Islet of Langerhans (tissue), 1 donor: ENCODE results near the gene PLD4.

Experiments used
- FAIRE-seq: peaks from one replicate; lab custom pipeline; 2011; peaks lifted over from hg19 to GRCh38; lab: Jason Lieb, UNC

PLD4 gene

DNA sequence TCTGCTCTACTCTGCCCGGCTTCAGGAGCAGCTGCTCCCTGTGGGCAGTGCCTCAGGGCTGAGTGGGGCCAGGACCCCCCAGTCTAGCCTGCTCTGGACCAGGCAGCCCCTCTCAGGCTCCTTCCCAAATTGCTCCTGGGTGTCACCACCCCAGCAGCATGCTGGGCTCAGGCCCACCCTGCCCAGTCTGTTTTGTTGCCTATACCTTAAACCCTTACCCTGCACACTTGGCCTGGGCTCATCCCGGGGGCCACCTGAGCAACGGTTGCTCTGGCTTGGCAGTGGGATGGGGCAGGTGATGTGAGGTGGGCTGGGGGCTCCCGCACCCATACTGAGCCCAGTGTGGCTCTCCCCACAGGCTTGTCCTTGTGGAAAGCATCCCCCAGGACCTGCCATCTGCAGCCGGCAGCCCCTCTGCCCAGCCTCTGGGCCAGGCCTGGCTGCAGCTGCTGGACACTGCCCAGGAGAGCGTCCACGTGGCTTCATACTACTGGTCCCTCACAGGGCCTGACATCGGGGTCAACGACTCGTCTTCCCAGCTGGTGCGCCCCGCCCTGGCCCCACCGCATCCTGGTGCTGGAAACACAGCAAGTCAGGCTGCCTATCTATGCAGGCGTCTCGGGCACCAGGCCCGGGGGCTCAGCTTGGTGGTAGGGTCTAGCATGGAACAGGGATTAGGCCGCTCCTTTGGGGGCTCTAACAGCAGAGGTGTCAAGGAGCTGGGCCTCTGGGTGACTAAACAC lies 3.9 kb downstream of the PLD4 start:
- FAIRE-seq = no peak

DNA sequence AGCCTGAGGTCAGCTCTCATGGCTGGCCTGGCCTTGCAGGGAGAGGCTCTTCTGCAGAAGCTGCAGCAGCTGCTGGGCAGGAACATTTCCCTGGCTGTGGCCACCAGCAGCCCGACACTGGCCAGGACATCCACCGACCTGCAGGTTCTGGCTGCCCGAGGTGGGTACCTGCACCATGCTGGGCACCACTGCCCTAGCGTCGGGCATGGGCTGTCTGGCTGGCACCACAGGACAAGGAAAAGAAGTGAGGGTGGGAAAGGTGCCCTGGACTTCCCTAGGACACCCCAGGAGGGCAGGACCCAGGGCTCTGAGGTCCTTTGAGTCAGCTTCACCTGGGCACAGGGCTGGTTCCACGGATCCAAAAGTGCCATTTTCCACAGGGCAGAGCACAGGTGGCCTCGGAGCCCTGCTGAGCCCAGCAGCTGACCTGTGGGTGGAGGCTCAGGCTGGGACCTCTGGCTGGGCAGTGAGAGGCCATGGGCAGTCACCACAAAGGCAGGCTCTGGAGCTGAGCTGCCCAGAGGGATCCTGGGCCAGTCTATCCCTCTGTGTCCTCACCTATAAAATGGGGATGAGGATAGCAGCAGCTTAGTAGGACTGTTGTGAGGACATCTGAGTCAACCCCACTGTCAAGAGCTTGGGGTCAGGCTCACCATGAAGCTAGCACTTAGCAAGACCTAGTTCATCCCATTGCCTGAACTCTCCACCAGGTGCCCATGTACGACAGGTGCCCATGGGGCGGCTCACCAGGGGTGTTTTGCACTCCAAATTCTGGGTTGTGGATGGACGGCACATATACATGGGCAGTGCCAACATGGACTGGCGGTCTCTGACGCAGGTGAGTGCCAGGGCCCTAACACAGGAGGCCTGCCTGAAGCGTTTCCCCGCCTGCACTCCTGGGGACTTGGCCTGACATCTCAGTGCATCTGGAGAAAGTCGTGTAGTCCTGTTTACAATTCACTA lies 4.9 kb downstream of the PLD4 start:
- no peak for FAIRE-seq

DNA sequence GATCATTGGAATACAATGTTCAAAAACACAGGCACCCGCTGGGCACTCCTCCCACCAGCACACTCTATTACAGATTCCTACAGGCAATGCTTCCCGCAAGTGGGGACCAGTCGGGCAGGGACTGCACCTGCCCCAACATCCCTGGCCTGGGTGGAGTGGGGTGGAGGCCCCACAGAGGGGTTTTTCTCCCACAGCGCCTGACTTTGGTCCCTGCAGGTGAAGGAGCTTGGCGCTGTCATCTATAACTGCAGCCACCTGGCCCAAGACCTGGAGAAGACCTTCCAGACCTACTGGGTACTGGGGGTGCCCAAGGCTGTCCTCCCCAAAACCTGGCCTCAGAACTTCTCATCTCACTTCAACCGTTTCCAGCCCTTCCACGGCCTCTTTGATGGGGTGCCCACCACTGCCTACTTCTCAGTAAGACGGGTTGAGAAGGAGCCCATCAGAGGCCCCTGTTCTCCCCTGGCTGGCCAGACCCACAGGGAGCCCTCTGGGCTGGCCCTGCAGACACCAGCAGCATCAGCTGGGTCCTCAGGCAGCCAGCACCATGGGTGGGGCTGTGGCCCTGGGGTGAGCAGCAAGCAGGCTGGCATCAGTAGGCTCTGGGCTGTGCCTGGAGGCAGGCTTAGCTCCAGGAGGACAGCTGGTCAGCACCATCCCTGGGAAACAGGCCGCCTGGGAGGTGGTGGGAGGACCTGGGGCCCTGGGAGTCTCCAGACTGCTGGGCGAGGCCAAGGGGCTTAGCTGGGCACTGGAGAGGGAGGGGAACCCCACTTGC lies 6.0 kb downstream of the PLD4 start:
- FAIRE-seq = no peak

DNA sequence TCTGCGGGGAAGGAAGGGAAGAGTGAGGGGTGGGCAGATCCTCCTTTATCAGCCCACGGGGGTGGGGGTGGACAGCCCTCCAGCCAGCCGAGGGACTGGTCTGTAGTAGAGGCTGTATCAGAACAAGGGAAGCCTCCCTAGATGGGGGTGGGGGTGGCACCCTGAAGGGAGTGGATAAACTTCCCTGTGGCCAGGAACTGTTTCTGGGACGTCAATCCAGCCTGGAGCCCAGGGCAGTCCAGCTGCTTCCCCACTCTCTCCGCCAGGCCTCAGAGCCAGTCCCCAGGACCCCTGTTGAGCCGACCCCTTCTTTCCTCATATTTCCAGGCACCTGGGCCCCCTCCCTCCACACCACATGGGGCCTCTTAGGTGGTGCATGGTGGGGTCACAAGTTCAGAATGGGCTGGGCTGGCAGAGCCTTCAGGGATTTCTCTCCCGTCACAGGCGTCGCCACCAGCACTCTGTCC lies 6.7 kb downstream of the PLD4 start:
- no peak for FAIRE-seq

DNA sequence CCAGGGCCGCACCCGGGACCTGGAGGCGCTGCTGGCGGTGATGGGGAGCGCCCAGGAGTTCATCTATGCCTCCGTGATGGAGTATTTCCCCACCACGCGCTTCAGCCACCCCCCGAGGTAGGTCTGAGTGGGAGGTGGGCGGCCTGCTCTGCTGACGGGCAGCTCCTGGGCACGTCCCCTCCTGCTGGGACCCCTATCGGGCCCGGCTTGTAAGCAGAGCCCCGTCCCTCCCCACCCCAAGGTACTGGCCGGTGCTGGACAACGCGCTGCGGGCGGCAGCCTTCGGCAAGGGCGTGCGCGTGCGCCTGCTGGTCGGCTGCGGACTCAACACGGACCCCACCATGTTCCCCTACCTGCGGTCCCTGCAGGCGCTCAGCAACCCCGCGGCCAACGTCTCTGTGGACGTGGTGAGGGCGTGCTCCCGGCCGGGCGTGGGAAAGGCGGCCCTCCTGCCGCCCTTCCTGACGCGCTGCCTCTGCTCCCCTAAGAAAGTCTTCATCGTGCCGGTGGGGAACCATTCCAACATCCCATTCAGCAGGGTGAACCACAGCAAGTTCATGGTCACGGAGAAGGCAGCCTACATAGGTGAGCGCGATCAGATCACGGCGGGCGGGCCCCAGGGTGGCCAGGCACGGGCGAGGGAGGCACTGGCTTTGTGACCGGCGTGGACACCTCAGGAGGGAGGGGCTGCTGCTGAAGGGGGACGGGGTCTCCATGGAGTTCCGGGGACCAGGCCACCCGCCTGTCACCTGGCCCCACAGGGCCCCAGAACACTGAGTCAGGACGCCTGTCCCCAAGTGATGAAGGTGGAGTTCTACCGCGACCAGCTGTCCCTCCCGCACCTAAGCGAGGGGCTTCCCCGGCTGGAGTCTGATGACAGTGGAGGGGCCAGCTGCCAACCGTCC lies 7.3 kb downstream of the PLD4 start:
- FAIRE-seq = no peak

DNA sequence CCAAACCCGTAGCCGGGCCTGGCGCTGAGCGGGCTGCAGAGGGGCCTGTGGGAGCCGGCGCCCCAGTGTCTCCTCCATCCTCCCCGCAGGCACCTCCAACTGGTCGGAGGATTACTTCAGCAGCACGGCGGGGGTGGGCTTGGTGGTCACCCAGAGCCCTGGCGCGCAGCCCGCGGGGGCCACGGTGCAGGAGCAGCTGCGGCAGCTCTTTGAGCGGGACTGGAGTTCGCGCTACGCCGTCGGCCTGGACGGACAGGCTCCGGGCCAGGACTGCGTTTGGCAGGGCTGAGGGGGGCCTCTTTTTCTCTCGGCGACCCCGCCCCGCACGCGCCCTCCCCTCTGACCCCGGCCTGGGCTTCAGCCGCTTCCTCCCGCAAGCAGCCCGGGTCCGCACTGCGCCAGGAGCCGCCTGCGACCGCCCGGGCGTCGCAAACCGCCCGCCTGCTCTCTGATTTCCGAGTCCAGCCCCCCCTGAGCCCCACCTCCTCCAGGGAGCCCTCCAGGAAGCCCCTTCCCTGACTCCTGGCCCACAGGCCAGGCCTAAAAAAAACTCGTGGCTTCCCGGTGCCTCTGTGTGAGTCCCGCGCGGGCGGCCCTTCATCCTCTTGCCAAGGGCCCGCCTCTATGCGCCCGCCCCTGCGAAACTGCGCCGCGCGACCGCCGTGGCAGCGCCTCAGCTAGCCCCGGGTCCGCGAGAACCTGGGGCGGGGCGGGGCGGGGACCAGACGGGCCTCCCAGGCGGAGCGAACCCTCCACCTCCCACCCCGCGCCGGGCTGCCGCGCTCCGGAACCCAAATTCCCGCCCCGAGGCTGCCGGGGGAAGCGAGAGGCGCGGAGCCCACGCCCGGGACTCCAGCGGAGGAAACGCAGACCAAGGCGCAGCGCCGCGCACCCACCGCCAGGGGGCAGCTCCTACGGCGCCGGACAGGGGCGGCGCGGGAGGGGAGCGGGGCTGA lies 8.3 kb downstream of the PLD4 start:
- FAIRE-seq = no peak

DNA sequence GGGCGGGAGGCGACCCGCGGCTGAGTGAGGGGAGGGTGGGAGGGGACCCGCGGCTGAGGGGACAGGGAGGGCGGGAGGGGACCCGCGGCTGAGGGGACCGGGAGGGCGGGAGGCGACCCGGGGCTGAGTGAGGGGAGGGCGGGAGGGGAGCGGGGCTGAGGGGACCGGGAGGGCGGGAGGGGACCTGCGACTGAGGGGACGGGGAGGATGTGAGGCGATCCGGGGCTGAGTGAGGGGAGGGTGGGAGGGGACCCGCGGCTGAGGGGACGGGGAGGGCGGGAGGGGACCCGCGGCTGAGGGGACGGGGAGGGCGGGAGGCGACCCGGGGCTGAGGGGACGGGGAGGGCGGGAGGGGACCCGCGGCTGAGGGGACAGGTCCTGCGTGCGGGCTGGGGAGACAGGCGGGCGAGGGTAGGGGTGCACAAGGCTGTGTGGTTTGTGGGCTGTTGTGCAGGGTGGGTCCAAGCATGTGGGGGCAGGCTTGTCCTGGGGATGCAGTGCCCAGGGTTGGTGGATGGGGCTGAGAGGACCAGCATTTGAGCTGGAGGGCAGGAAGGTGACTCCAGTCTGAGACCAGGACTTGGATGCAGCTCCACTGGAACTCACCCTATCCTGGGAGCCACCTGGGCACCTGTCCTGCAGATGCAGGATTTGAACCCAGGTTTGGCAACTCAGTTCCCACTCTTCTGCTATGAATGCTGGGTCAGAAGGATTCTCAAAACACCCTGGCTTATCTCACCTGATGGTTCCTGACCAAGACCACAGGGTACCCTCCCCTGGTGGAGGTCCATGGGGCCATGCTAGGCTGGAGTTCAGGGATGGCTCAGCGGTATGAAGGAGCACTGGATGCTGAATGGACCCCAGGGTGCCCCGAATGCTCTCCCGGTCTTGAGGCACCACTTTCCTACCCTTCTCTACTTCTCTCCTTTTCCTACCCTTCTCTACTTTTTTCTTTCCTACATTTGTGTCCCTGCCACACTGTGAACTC lies 9.4 kb downstream of the PLD4 start:
- FAIRE-seq = no peak

DNA sequence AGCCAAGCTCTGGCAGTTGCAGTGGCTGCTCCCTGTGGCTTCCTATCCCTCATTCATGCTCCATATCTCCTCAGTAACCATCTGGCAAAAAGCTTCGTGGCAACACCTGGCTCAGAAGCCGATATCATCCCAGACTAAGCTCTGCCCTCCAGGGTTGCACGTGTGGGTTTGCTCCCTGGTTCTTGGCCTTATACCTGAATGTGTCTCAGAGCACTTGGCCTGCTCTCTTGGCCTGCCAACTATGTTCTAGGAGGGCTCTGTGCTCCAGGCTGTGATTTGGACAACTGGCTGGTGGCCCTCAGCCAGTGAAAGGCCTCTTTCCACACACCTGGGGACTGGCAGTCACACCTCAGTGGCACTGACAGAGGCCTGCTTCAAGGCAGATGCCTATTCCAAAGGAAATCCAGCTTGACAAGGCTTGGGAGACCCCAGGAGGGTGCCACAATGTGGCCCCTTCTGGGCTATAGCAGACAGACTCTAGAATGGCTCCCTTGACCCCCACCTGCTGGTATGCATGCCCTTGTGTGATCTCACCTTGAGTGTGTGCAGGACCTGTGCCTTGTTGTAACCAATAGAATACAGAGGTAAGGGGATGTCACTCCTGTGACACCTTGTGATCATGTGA lies 10.5 kb downstream of the PLD4 start:
- no peak for FAIRE-seq

DNA sequence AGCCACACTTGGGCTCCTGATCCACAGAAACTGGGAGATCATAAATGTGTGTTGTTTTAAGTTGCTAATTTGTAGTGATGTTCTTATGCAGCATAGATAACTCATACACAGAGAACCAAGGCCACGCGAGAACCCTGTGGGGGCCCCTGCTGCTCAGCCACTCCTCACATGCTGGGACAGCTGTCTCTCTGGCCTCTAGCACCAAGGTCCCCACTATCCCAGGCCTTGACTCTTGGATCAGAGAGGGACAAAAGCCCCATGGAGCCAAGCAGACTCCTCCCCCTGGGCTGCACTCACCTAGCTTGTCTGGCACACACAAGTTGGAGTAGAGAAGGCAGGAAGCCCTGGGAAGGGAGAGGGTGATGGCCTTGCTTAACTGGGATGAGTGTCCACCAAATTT lies 11.3 kb downstream of the PLD4 start:
- no peak for FAIRE-seq

DNA sequence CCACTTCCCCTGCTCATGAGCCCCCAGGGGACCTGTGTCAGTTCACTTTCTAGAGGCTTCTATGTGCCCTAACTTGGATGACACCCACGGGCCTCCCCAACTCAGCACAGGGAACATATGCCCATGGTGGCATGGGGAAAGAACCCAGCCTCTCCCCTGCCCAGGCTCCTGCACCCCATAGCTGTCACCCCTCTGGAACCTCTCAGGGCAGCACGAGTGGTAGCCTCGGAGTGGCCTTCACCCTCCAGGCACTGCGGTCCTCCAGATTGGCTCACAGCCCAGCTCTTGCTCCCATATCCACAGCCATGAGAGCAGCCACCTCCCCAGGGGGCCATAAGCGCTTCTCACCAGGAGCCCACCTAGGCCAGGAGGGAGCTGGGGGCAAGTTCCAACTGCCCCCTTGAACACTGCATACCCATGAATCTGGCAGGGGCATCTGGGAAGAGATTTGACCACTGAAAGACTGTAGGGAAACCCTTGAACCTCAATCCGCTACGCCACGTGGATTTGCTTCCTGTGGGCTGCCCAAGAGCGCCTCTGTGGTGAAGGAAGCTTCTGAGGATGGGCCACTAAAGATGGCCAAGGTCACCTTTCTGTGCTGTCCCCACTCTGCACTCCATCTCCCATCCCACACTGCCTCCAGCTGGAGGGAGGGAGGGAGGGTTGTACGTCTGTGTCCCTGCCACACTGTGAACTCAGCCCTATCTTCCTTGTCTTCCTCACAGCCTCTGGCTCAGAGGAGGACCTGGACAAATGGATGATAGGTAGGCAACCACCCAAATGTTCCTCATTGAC lies 11.9 kb downstream of the PLD4 start:
- FAIRE-seq = no peak

DNA sequence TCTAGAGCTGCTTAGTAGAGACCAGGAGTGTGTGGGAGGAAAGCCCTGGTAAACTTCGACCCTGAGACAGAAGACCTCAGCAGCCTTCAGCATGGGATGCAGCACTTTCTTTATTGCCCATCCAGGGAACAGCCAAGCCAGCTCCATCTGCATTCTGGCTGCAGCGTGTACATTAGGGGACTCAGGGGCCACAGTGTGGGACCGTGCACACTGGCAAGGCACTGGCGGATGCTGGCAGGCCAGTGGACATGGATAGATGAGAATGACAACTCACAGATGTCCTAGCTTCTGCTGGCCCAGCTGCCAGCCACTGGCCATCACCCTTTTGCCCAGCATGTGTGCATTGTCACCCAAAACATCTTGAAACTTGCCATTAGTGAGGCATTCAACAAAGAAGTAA lies 12.5 kb downstream of the PLD4 start:
- no peak for FAIRE-seq

DNA sequence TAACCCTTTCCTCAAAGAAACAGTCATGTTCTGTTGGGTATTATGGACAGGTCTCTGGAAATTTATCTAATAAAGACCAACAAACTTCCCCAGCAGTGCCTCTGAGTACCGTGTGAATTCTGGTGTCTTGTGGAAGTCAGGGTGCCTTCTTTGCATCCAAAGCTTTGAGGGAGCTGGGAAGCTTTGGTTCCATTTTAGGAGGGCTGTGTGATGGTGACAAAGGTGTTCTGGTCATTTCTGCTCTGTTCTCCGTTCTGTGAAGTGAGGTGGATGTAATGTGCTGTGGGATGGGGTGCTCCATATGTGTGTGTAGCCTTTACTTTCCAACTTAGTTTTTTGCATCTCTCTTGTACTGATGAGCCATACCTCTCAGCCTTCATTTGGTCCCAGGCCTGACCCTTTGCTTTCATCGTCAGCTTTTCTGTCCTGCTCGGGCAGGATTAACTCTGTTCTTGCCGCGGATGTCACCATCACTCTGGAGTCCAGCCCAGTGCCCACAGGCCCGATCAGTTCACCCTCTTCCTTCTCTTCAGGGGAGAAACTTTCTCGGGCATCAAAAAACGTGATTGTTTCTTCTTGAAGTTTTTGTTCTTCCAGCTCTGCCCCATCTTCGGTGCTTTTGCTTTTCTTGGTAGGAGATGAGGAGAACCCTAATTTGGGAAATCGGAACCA lies 13.2 kb downstream of the PLD4 start:
- FAIRE-seq = no peak

DNA sequence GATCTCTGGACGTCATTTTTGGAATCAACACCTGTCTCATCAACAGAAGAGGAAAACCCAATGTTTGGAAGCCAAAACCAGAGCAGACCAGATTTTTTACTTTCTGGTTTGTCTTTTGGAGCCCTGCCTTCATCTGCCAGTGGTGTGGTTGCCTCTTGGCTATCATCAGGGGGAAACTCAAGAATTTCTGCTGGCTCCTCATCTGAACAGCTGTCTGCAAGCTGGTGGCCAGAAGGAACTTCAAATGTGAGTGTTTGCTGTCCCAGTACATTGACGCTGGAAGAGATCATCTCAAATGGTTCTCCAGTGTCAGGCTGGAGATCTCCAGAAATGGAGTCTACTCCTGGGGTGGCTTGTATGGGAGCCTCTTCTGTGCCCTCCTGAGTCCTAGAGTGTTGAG lies 13.8 kb downstream of the PLD4 start:
- no peak for FAIRE-seq

DNA sequence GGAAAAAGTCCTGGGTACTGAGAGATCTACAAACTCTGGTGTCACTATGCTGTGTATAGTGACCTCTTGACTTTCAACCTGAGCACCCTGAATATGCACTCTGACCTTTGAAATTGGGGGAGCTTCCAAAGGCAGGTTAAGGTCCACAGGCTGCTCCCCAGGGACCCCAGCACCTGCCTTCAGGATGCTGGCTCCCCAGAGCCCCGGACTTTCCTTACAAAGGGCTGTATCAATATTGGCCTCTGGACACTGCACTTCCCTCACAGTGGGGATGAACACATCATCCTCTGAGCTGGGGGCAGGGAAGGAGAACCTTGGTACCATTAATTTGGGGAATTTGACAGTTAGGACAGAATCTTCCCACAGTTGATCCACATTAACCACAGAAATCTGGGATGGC lies 14.3 kb downstream of the PLD4 start:
- no peak for FAIRE-seq

DNA sequence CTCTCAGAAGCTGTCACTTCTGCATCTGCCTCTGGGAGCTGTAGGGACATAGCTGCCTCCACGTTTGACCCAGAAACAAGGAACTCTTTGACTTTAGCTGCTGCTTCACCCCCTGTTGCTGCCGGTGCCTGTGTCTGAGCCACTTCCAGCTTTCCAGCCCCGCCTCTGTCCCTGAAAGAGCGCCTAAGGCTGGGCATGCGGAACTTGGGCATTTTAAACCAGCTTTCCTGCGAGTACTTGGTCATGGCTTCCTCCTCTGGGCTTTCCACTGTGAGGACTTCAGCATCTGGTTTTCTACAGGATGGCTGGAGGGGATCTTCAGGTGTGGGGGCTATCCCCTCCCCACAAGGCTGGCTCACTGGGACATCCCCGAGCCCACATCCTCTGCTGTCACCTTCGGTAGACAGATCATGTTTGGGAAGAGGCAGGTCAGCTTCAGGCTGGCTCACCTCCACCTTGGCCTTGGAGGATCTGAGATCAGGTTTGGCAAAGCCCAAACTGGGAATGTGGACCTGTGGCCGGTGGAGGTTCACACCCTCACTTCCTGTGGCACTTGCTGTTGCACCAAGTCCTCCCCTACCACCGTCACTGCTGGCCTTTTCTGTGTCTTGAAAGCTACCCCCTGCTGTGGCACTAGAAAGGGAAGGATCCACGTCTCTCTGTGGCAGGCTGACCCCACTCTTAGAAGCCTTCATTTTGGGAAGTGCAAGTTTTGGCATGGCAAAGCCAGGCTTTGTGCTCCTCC lies 15.2 kb downstream of the PLD4 start:
- no peak for FAIRE-seq

DNA sequence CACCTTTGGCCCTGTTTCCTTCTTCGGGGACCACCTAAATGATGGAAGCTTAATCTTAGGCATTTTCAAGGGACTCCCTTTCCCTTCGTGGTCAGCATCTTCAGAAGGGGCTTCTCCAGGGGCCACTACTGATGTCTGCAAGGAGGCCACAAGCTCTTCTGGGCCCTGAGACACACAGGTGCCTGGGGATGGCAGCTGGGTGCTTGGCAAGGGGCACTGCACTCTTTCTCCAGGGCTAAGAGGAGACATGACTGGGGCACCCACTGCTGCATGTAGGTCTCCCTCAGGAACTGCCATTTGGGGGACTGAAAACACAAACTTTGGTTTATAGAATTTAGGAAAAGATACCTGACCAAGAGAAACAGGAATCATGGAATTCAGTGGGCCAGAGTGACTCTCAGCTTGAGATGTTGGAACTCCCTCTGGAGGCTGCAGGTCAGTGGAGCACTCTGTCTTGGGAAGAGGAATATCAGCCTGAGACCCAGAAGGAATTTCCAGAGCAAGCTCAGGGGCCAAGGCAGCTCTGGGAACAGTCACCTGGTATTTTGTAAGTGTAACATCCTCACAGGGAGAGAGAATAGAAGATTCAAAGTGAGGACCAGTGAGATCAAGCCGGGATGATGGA lies 16.0 kb downstream of the PLD4 start:
- FAIRE-seq = no peak
